Activated CD4-positive, alpha-beta memory T cell treated with anti-CD3 and anti-CD28 coated beads for 36 hours (primary cell): ENCODE measurements around the gene STEAP3. TPM values are rescaled to one million over a fixed set of nuclear protein-coding genes. Genes with fewer than 3 reads are reported as not detected.

Experiments used
- CTCF ChIA-PET: fragments of 350-600 bp; sonication (Branson Sonifier 250); formaldehyde crosslinking; loops from one replicate; lab custom pipeline; 2021; ENCODE audit warnings: antibody characterized with exemption, inconsistent platforms; lab: Charles Lee
- POLR2A ChIA-PET: fragments of 350-600 bp; sonication (Branson Sonifier 250); formaldehyde crosslinking; loops from one replicate; lab custom pipeline; 2021; ENCODE audit warnings: antibody characterized with exemption; lab: Charles Lee
- DNase-seq: peaks from one replicate; pipeline ENCODE4 v3.0.0-alpha.2; 2020
- H3K27ac Mint-ChIP-seq: one replicate; pipeline ENCODE4 v1.8.0; 2021; ENCODE audit warnings: mixed read lengths
- H3K27me3 Mint-ChIP-seq: one replicate; pipeline ENCODE4 v1.8.0; 2021; ENCODE audit warnings: mixed read lengths
- H3K36me3 Mint-ChIP-seq: one replicate; pipeline ENCODE4 v1.8.0; 2021; ENCODE audit warnings: mixed read lengths
- H3K4me1 Mint-ChIP-seq: one replicate; pipeline ENCODE4 v1.8.0; 2021; ENCODE audit warnings: low read depth, mixed read lengths
- H3K4me3 Mint-ChIP-seq: one replicate; pipeline ENCODE4 v1.8.0; 2021; ENCODE audit warnings: mild to moderate bottlenecking, mixed read lengths
- H3K9me3 Mint-ChIP-seq: one replicate; pipeline ENCODE4 v1.8.0; 2021; ENCODE audit warnings: mixed read lengths
- intact Hi-C: fragments of 100-400 bp; cut with micrococcal nuclease; formaldehyde crosslinking; loops from one replicate; pipeline ENCODE4 v1.15.1; 2023
- total RNA-seq, 2 experiments: library from RNA; stranded (reverse); gene quantifications; one replicate each; pipeline ENCODE4 v1.2.3, GENCODE V29; 2021

STEAP3 gene
- total RNA-seq, 2 experiments from 2014 or later: 0.12 to 0.17 TPM

- no peak for DNase-seq
- H3K9me3 Mint-ChIP-seq: no peaks in the 10 kb centered on the region
- no peak overlapping the region for H3K4me3 Mint-ChIP-seq
- POLR2A ChIA-PET: no interaction called here
- H3K36me3 Mint-ChIP-seq: no peaks in the 10 kb centered on the region
- intact Hi-C loops: no loop called here
- H3K4me1 Mint-ChIP-seq: no peaks in the 10 kb centered on the region
- CTCF ChIA-PET: no interaction called here
- no peak overlapping the region for H3K27ac Mint-ChIP-seq
- H3K27me3 Mint-ChIP-seq: peaks cover 3% of the 10 kb centered on the region
Observed at GRCh38 chr2:119253760-119254600, 30.3 kb downstream of the STEAP3 start.

GRCh38 chr2:119254601-119255080, 31.0 kb downstream of the STEAP3 start:
- POLR2A ChIA-PET: no interaction called here
- no peaks in the 10 kb centered on the region for H3K4me1 Mint-ChIP-seq
- no peaks in the 10 kb centered on the region for H3K9me3 Mint-ChIP-seq
- intact Hi-C loops: no loop called here
- H3K4me3 Mint-ChIP-seq: no peak overlapping the region
- no peak for DNase-seq
- CTCF ChIA-PET: no interaction called here
- no peaks in the 10 kb centered on the region for H3K36me3 Mint-ChIP-seq
- no peak overlapping the region for H3K27ac Mint-ChIP-seq
- peaks cover 3% of the 10 kb centered on the region for H3K27me3 Mint-ChIP-seq

- Mint-ChIP-seq H3K36me3 (no peaks in the 10 kb centered on the region), H3K27me3 (peaks cover 1% of the 10 kb centered on the region), H3K27ac (no peak overlapping the region), H3K9me3 (no peaks in the 10 kb centered on the region), H3K4me3 (no peak overlapping the region), H3K4me1 (no peaks in the 10 kb centered on the region)
- intact Hi-C loops: no loop called here
- CTCF ChIA-PET: no interaction called here
- DNase-seq: no peak
- POLR2A ChIA-PET: no interaction called here
Observed at GRCh38 chr2:119255760-119256581, 32.3 kb downstream of the STEAP3 start.

- H3K4me1 Mint-ChIP-seq: no peaks in the 10 kb centered on the region
- H3K9me3 Mint-ChIP-seq: no peaks in the 10 kb centered on the region
- H3K27me3 Mint-ChIP-seq: no peaks in the 10 kb centered on the region
- CTCF ChIA-PET: no interaction called here
- no peak overlapping the region for H3K27ac Mint-ChIP-seq
- no peak for DNase-seq
- H3K36me3 Mint-ChIP-seq: no peaks in the 10 kb centered on the region
- no peak overlapping the region for H3K4me3 Mint-ChIP-seq
- POLR2A ChIA-PET: no interaction called here
- intact Hi-C loops: no loop called here
Observed at GRCh38 chr2:119256582-119256921, 32.9 kb downstream of the STEAP3 start.

GRCh38 chr2:119257198-119257597, 33.6 kb downstream of the STEAP3 start:
- H3K9me3 Mint-ChIP-seq: no peaks in the 10 kb centered on the region
- H3K4me1 Mint-ChIP-seq: no peaks in the 10 kb centered on the region
- H3K27ac Mint-ChIP-seq: no peak overlapping the region
- CTCF ChIA-PET: no interaction called here
- H3K36me3 Mint-ChIP-seq: no peaks in the 10 kb centered on the region
- H3K4me3 Mint-ChIP-seq: no peak overlapping the region
- no peaks in the 10 kb centered on the region for H3K27me3 Mint-ChIP-seq
- DNase-seq: no peak
- intact Hi-C loops: no loop called here
- POLR2A ChIA-PET: no interaction called here

- no peaks in the 10 kb centered on the region for H3K36me3 Mint-ChIP-seq
- intact Hi-C loops: no loop called here
- ChIA-PET POLR2A (no interaction called here), CTCF (no interaction called here)
- no peak for DNase-seq
- H3K9me3 Mint-ChIP-seq: no peaks in the 10 kb centered on the region
- H3K4me3 Mint-ChIP-seq: no peak overlapping the region
- no peaks in the 10 kb centered on the region for H3K4me1 Mint-ChIP-seq
- H3K27me3 Mint-ChIP-seq: peaks cover 3% of the 10 kb centered on the region
- H3K27ac Mint-ChIP-seq: no peak overlapping the region
Observed at GRCh38 chr2:119259296-119259860, 35.7 kb downstream of the STEAP3 start.

GRCh38 chr2:119260646-119261492, 37.2 kb downstream of the STEAP3 start:
- CTCF ChIA-PET: no interaction called here
- intact Hi-C loops: no loop called here
- no peak for DNase-seq

GRCh38 chr2:119261493-119262225, 38.0 kb downstream of the STEAP3 start:
- CTCF ChIA-PET: no interaction called here
- no peak overlapping the region for H3K27ac Mint-ChIP-seq
- no peaks in the 10 kb centered on the region for H3K4me1 Mint-ChIP-seq
- DNase-seq: no peak
- H3K27me3 Mint-ChIP-seq: peaks cover 5% of the 10 kb centered on the region
- no peaks in the 10 kb centered on the region for H3K36me3 Mint-ChIP-seq
- intact Hi-C loops: no loop called here
- no peaks in the 10 kb centered on the region for H3K9me3 Mint-ChIP-seq
- H3K4me3 Mint-ChIP-seq: no peak overlapping the region
- POLR2A ChIA-PET: no interaction called here

More at GRCh38 chr2:119260646-119261492, 37.2 kb downstream of the STEAP3 start:
- Mint-ChIP-seq H3K36me3 (no peaks in the 10 kb centered on the region), H3K9me3 (no peaks in the 10 kb centered on the region), H3K4me3 (no peak overlapping the region), H3K27me3 (peaks cover 5% of the 10 kb centered on the region), H3K27ac (no peak overlapping the region), H3K4me1 (no peaks in the 10 kb centered on the region)
- POLR2A ChIA-PET: no interaction called here

- intact Hi-C loops: no loop called here
- H3K36me3 Mint-ChIP-seq: no peaks in the 10 kb centered on the region
Observed at GRCh38 chr2:119263025-119263424, 39.4 kb downstream of the STEAP3 start.

GRCh38 chr2:119263656-119264055, 40.0 kb downstream of the STEAP3 start:
- Mint-ChIP-seq H3K27ac (no peak overlapping the region), H3K4me1 (no peaks in the 10 kb centered on the region), H3K36me3 (no peaks in the 10 kb centered on the region), H3K9me3 (no peaks in the 10 kb centered on the region), H3K4me3 (no peak overlapping the region), H3K27me3 (peaks cover 6% of the 10 kb centered on the region)
- no peak for DNase-seq
- CTCF ChIA-PET: interaction anchor here (1.8 kb wide), 1 partner anchor 381 kb away, joined by 8 read pairs; no protein-coding TSS in a partner anchor
- intact Hi-C loops: no loop called here
- POLR2A ChIA-PET: no interaction called here

More at GRCh38 chr2:119263025-119263424, 39.4 kb downstream of the STEAP3 start:
- H3K27ac Mint-ChIP-seq: no peak overlapping the region
- DNase-seq: no peak
- H3K27me3 Mint-ChIP-seq: peaks cover 6% of the 10 kb centered on the region
- no peaks in the 10 kb centered on the region for H3K9me3 Mint-ChIP-seq
- no peaks in the 10 kb centered on the region for H3K4me1 Mint-ChIP-seq
- CTCF ChIA-PET: interaction anchor here (1.8 kb wide), 1 partner anchor 381 kb away, joined by 8 read pairs; no protein-coding TSS in a partner anchor
- H3K4me3 Mint-ChIP-seq: no peak overlapping the region
- POLR2A ChIA-PET: no interaction called here
